NCI-H1048 (cell line): ENCODE measurements around the gene GRAMD1B.
"Not testable (repeated sequence)": the region's sequence is repeated elsewhere in the genome, so short reads cannot be mapped to it uniquely, and the experiment has no call there.

Experiments used
- DNase-seq: peaks from one replicate; lab custom pipeline; 2025; lab: John Stamatoyannopoulos, UW

The GRAMD1B gene

GRCh38 chr11:123443851-123444623 lies 14.0 kb downstream of the GRAMD1B start:
- no peak for DNase-seq

- no peak for DNase-seq
Measured at GRCh38 chr11:123448823-123449222, 18.8 kb downstream of the GRAMD1B start.

DNA sequence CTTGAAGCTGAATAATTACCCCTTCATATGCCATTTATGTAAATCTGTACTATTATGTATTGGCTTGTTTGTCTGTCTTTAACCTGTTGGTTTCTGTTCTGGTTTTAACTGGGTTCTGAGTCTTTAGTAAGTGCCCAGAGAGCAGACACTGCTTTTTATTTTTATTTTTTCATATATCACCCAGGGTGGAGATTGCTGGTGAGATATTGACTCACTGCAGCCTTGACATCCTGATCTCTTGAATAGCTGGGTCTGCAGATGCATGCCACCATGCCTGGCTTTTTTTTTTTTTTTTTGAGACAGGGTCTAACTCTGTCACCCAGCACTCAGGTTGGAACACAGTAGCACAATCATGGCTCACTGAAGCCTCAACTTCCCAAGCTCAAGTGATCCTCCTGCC lies 19.4 kb downstream of the GRAMD1B start:
- no peak for DNase-seq

DNA sequence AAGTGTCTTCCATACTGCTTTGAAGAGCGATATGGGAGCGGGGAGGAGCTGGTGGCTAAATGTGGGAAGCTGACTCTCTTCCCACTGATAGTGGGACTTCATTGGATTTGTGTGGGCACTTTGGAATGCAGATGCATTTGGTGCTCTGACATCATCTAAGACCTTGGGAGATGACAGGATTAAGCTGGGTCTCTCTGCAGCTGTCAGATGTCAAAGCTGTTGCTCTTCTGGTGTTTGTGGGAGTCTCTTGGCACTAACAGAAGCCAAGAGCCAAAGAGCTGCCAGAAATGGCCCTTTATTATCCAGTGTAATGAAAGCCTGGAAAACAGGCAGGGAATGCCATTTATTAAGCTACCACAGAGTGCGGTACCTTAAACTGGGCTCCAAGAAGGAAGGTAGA lies 20.6 kb downstream of the GRAMD1B start:
- DNase-seq: no peak

GRCh38 chr11:123451183-123451781 lies 21.2 kb downstream of the GRAMD1B start:
- DNase-seq: no peak

DNA sequence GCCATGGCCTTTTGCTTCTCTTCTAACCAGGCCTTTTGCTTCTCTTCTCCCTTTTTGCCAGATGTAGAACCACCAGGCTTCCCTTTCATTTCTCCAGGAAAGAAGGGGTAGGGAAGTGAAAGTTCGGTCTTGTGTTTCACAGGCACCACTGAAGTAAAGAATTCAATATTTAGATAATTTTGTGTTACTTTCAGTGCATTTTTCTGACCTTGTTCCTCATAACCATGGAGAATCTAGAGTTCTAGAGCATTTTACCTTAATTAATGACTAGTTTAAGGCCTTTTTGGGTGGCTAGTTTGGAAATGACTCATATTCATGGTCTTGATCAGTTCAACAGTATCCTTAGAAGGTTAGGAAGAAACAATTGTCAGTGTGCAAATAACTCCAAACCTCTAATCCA lies 22.7 kb downstream of the GRAMD1B start:
- DNase-seq: no peak

DNA sequence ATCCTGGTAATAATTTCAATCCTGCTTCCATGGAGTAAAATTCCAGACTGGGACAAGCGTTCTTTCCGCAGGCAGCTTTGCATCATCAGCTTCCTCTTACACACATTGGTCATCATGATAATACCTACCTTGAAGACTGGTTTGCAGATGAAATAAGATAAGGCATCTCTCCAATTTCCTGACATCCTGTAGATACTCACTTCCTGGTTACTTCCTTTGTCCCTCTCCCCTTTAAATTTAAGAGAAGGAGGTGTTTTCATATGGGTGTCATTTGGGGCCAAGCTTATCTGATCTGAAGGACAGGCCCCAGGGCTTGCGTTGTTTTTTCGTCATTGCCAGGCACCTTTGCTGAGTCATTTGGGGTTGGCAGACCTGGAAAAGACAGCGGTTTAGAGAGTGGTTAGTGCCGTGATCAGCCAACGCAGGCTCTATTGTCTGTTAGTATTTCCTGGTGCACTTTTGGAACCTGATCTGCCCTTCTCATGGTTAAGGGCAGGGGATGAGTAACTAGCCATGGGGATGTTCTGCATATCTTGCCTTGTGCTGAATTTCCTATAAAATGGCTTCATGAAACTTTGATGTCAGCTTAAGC lies 24.1 kb downstream of the GRAMD1B start:
- DNase-seq: no peak

DNA sequence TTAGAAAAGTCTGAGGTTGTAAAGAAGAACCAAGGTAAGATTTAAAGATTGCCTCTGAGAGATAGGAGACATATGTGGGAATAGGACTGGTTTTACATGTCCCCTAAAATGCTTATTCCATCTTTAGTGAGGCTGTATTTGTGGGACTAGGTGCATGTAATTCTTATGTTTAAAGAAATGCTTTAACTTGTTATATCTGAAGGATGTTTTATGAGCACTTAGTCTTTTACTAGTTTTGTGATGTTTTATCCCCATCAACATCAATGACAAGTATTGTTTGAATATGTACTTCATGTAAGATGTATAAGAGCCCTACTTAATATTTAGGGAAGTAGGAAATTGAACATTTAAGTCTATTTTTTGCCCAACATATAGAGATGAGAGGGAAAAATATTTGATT lies 24.7 kb downstream of the GRAMD1B start:
- DNase-seq: no peak

GRCh38 chr11:123456448-123456847 lies 26.4 kb downstream of the GRAMD1B start:
- not testable (repeated sequence) for DNase-seq

DNA sequence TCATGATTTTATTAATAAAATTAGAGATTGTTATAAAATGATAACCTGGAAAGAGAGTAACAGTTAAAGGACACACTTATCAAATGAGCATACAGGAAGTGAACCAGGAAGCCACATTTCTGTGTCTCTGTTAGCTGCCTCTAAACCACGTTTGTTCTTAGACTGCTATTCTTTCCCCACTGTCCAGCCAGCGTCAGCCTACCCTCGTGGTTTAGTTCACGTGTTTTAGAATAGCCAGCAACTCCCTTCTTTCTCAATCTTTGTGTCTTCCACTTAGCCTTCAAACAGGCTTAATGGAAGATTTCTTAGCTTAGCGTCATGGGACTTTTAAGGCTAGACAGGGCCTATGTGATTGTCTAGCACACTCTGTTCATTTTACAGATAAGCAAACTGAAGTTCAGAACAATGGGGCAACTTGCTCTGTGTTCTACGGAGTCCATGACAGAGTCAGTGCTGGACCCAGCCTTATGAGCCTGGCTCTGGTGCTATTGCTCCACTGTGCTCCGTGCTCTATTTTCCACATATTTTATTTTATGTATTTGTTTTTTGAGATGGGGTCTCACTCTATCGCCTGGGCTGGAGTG lies 27.2 kb downstream of the GRAMD1B start:
- DNase-seq: no peak

DNA sequence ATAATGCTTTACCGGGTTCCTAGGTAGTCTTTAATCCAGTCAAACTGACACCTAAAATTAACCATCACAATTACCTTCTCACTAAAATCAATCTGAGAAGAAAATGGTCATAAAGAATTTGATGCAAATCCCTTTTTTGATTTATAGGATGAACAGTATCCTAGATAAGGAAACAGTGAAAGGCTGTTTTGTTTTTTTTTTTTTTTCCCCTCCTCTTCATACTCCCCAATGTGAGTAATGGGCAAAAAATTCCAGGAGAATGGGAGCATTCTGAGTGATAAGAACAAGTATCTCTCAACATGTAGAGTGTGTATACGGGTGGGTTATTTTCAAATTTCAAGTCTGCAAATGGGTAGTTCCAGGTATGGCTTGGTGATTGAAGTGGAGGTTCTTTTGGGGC lies 28.4 kb downstream of the GRAMD1B start:
- no peak for DNase-seq

DNA sequence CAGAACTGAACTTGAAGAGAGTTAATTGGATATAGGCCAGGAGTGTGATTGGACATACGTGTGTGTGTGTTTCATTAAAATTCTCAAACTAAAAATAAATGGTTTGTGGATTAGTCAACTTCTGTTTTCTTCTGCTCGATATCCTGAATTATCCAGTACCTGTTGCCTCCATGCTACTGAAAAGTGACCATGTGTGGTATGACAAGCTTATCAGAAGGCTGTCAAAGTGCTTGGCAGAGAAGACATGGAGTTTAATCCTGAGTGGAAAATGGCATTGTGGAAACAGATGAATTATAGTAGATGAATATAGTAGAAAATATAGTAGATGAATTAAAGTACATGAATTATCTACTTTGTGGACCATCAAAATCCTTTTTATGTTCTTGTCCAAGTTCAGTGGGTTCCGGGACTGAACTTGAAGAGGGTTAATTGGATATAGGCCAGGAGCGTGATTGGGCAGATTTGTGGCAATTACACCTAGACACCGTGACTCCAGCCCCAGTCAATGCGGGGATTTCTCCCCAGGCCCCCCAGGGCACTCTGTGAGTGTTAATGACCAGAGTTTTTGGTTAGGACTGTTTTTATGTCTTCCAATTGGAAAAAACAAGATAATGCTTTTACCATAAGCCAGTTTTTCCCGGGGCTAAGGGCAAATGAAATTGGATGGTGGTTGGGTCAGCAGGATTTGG lies 30.1 kb downstream of the GRAMD1B start:
- DNase-seq: no peak

- DNase-seq: no peak
Measured at GRCh38 chr11:123461164-123461563, 31.1 kb downstream of the GRAMD1B start.

- not testable (repeated sequence) for DNase-seq
Measured at GRCh38 chr11:123465667-123466066, 35.6 kb downstream of the GRAMD1B start.

- DNase-seq: not testable (repeated sequence)
Measured at GRCh38 chr11:123466172-123466571, 36.1 kb downstream of the GRAMD1B start.

- no peak for DNase-seq
Measured at GRCh38 chr11:123469089-123469488, 39.0 kb downstream of the GRAMD1B start.

DNA sequence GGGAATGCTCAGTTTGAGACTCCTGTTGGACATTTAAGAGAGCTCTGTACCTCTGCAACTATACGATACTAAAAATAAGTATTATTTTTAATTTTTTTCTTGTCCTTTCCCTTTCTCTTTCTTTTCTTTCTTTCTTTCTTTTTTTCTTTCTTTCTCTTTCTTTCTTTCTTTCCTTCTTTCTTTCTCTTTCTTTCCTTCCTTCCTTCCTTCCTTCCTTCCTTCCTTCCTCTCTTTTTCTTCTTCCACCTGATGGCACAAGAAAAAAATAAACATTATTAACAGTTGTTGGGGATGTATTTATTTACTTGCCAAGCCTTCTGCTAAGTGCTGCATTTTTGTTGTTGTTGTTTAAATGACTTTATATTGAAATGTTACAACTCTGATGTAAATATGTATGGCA lies 39.5 kb downstream of the GRAMD1B start:
- no peak for DNase-seq

DNA sequence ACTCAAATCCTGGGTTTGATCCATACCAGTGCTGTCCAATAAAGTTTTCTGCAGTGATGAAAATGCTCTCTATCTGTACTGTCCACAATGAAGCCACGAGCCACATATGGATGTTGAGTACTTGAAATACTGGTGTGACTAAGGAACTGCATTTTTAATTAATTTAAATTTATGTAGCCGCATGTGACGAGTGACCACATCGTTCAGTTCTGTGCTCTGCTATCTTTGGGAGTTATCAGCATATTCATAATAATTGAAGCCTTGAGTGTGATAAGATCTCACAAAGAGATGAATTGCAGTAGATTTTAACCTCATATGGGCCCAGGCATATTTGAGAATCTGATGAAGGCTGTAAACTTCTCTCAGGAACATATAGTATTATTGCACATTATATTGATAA lies 40.8 kb downstream of the GRAMD1B start:
- DNase-seq: no peak

GRCh38 chr11:123472236-123472935 lies 42.3 kb downstream of the GRAMD1B start:
- no peak for DNase-seq

DNA sequence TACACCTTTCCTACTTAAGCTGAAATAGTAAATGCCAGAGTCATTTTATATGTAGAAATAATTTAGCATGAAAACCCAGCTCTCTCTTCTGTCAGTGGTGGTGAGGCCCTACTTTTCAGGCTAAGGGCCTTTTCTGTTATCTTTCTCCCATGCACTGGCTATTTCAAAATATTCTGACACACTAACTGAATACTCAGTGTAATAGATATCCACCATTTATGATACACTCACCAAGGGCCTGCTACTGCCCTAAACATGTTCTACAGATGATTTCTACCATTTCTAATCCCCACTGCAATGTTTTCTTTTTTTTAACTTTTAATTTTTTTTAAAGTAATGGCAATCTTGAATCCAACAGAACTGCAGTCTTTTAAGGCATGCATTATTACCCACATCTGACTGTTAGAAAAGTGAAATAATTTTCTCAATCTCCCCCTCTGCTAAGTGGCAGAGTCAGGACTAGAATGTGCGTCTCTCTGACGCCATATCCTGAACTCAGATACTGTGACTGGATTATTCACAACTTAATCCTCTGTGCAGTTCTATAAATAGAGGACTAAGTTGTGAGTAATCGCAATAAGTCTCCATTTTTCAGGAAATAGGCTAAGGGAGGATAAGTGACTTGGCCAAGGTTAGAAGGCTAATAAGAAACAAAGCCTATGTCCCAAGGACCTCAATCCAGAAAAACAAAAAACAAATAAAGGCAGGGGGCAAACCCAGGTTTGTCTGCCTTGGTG lies 44.0 kb downstream of the GRAMD1B start:
- no peak for DNase-seq

DNA sequence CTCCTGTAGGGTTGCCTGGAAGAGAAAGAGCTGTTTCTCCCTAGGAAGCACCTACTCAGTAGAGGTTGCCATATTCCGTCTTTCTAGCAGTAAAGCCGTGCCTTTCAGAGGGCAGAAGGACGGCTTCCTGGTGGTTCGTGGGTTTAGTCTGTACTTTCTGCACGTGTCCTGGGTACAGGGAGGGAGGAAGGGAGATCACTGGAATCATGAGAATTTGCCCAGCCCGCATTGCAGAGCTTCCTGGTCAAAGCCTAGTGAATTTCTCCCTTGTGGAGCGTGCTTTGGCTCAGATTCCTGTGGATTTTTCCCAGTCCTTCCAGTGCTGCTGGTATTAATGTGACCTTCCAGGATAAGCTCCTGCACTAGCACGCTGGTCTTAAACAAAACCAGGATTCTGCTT lies 44.9 kb downstream of the GRAMD1B start:
- DNase-seq: no peak
